ENCODE measurements around the gene DRGX.

DRGX gene

DNA sequence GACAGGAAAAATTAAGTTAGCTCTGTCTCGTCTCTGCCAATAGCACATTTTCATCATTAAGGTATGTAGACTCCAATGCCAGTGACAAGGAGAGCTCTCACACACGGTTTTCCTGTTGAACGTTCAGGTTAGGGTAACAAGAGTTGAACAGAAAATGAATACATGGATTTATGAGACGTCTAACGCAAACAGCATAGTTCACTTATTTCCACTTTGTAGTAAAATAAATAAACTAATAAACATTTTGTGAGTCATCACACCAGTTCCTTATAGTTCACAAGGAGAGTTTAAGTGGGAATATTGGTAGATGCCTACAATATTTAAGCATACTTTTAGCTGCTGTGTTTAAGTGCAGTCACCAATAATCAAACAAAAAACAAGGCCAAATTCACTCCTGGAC lies 21.1 kb downstream of the DRGX start:
- ChIA-PET POLR2A (no interaction called here), CTCF (interaction anchor here (0.6 kb wide), 1 partner anchor 748 kb away, joined by 3 read pairs; no protein-coding TSS in a partner anchor)
- Histone ChIP-seq H3K27ac (ENCODE audit: extremely low read depth, low read depth, low read length) (no peak overlapping the region), H3K36me3 (ENCODE audit: control insufficient read depth in 2 of 2, insufficient read depth in 1 of 2, low read length in 2 of 2) (no peaks in the 10 kb centered on the region), H3K4me1 (ENCODE audit: control insufficient read depth, insufficient read depth, low read length) (no peaks in the 10 kb centered on the region), H3K4me3 (ENCODE audit: low read depth, low read length) (no peak overlapping the region), H3K9me3 (ENCODE audit: control insufficient read depth, insufficient read depth, low read depth, low read length) (no peaks in the 10 kb centered on the region)
- TF ChIP-seq ZBTB8A (tag by site-specific recombination; IDR thresholded peaks at IDR 0.05) (no peak), SP7 (tag by site-specific recombination; IDR thresholded peaks at IDR 0.05) (no peak), REST (tag by site-specific recombination; IDR thresholded peaks at IDR 0.05) (no peak)
- TF ChIP-seq, protein P1, sequence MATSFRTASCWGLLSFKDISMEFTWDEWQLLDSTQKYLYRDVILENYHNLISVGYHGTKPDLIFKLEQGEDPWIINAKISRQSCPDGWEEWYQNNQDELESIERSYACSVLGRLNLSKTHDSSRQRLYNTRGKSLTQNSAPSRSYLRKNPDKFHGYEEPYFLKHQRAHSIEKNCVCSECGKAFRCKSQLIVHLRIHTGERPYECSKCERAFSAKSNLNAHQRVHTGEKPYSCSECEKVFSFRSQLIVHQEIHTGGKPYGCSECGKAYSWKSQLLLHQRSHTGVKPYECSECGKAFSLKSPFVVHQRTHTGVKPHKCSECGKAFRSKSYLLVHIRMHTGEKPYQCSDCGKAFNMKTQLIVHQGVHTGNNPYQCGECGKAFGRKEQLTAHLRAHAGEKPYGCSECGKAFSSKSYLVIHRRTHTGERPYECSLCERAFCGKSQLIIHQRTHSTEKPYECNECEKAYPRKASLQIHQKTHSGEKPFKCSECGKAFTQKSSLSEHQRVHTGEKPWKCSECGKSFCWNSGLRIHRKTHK (tag by site-specific recombination; IDR thresholded peaks at IDR 0.05), result no peak
- TF ChIP-seq, protein P2, sequence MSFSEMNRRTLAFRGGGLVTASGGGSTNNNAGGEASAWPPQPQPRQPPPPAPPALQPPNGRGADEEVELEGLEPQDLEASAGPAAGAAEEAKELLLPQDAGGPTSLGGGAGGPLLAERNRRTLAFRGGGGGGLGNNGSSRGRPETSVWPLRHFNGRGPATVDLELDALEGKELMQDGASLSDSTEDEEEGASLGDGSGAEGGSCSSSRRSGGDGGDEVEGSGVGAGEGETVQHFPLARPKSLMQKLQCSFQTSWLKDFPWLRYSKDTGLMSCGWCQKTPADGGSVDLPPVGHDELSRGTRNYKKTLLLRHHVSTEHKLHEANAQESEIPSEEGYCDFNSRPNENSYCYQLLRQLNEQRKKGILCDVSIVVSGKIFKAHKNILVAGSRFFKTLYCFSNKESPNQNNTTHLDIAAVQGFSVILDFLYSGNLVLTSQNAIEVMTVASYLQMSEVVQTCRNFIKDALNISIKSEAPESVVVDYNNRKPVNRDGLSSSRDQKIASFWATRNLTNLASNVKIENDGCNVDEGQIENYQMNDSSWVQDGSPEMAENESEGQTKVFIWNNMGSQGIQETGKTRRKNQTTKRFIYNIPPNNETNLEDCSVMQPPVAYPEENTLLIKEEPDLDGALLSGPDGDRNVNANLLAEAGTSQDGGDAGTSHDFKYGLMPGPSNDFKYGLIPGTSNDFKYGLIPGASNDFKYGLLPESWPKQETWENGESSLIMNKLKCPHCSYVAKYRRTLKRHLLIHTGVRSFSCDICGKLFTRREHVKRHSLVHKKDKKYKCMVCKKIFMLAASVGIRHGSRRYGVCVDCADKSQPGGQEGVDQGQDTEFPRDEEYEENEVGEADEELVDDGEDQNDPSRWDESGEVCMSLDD (tag by site-specific recombination; IDR thresholded peaks at IDR 0.05), result no peak

GRCh38 chr10:49373361-49373760 lies 22.5 kb downstream of the DRGX start:
- no peak for TF ChIP-seq SCRT1 (tag by site-specific recombination; IDR thresholded peaks at IDR 0.05; ENCODE audit: borderline replicate concordance)
- no peak for TF ChIP-seq ZFHX2 (tag by site-specific recombination; conservative IDR thresholded peaks at IDR 0.05)
- no peak for TF ChIP-seq ZNF433 (tag by site-specific recombination; IDR thresholded peaks at IDR 0.05; ENCODE audit: low read depth)
- TF ChIP-seq WT1 (tag by site-specific recombination; IDR thresholded peaks at IDR 0.05), result no peak
- TF ChIP-seq ZNF214 (tag by site-specific recombination; IDR thresholded peaks at IDR 0.05; ENCODE audit: borderline replicate concordance), result no peak
- no peak for TF ChIP-seq ZNF521 (tag by site-specific recombination; IDR thresholded peaks at IDR 0.05)
- ChIA-PET CTCF (interaction anchor here (0.6 to 0.7 kb wide), 2 partner anchors 141 to 826 kb away, joined by 3 read pairs; no protein-coding TSS in a partner anchor), POLR2A (no interaction called here)
- Histone ChIP-seq H3K4me1 (ENCODE audit: control insufficient read depth, insufficient read depth, low read length) (no peaks in the 10 kb centered on the region), H3K27ac (ENCODE audit: extremely low read depth, low read depth, low read length) (no peak overlapping the region), H3K4me3 (ENCODE audit: low read depth, low read length) (no peak overlapping the region), H3K9me3 (ENCODE audit: control insufficient read depth, insufficient read depth, low read depth, low read length) (no peaks in the 10 kb centered on the region), H3K36me3 (ENCODE audit: control insufficient read depth in 2 of 2, insufficient read depth in 1 of 2, low read length in 2 of 2) (no peaks in the 10 kb centered on the region)

DNA sequence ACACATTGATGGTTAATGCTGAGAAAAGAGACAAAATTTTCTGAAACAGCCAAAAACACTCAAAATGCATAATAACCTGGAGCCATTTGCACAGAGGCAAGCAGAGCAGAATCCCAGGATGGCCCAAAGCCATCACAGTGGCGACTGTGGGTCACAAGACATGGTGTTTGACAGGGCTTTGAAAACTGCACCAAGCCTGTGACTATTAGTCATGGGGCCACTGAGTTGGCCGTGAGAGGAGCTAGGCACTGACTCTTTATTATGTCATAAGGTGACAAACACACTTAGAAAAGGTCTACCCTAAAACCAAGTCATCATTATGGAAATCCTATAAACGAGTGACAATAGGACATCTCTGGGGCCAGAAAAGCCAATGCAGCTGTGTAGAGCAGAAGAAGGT lies 23.9 kb downstream of the DRGX start:
- H3K9me3 ChIP-seq (ENCODE audit: control insufficient read depth, insufficient read depth, low read depth, low read length), result no peaks in the 10 kb centered on the region
- no peak overlapping the region for H3K4me3 ChIP-seq (ENCODE audit: low read depth, low read length)
- no peaks in the 10 kb centered on the region for H3K36me3 ChIP-seq (ENCODE audit: control insufficient read depth in 2 of 2, insufficient read depth in 1 of 2, low read length in 2 of 2)
- ChIA-PET CTCF (interaction anchor here (0.9 kb wide), 1 partner anchor 36 kb away, joined by 3 read pairs; no protein-coding TSS in a partner anchor), POLR2A (no interaction called here)
- H3K27ac ChIP-seq (ENCODE audit: extremely low read depth, low read depth, low read length), result no peak overlapping the region
- no peaks in the 10 kb centered on the region for H3K4me1 ChIP-seq (ENCODE audit: control insufficient read depth, insufficient read depth, low read length)
- TF ChIP-seq ZBTB49 (tag by site-specific recombination; IDR thresholded peaks at IDR 0.05; ENCODE audit: low read depth) (no peak), ZNF274 (IDR thresholded peaks at IDR 0.05; ENCODE audit: low read length) (no peak), ZNF274 (tag by site-specific recombination; IDR thresholded peaks at IDR 0.05; ENCODE audit: borderline replicate concordance) (no peak), ZNF16 (tag by site-specific recombination; IDR thresholded peaks at IDR 0.05; ENCODE audit: low read depth) (no peak), ELK4 (IDR thresholded peaks at IDR 0.05; ENCODE audit: borderline replicate concordance, low read depth, low read length) (no peak), TCF7L2 (IDR thresholded peaks at IDR 0.05; ENCODE audit: borderline replicate concordance, low read depth, low read length) (no peak), ZNF341 (tag by site-specific recombination; IDR thresholded peaks at IDR 0.05; ENCODE audit: low read depth) (no peak)
- TF ChIP-seq, protein P3, sequence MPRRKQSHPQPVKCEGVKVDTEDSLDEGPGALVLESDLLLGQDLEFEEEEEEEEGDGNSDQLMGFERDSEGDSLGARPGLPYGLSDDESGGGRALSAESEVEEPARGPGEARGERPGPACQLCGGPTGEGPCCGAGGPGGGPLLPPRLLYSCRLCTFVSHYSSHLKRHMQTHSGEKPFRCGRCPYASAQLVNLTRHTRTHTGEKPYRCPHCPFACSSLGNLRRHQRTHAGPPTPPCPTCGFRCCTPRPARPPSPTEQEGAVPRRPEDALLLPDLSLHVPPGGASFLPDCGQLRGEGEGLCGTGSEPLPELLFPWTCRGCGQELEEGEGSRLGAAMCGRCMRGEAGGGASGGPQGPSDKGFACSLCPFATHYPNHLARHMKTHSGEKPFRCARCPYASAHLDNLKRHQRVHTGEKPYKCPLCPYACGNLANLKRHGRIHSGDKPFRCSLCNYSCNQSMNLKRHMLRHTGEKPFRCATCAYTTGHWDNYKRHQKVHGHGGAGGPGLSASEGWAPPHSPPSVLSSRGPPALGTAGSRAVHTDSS (tag by site-specific recombination; IDR thresholded peaks at IDR 0.05), result no peak

Measured in HEK293 (cell line).